Prostate gland (tissue), 2 donors: ENCODE data around the gene IQSEC3. TPM values are rescaled to one million over a fixed set of nuclear protein-coding genes. Genes with fewer than 3 reads are reported as not detected.

Source experiments
- DNase-seq: peaks from one replicate; pipeline ENCODE4 v3.0.0-alpha.2; 2019; ENCODE audit warnings: low spot score
- H3K27ac ChIP-seq, 2 donors: fragments of 200-600 bp; sonication (generic); 2 replicates each; pipeline ENCODE4 v1.5.1; 2017 to 2019
- H3K27me3 ChIP-seq: fragments of 200-600 bp; sonication (generic); replicated peaks from 2 replicates; pipeline ENCODE4 v1.5.1; 2019; ENCODE audit not compliant: insufficient read depth
- H3K36me3 ChIP-seq, 2 donors: fragments of 200-600 bp; sonication (generic); 1 replicate in 1 of 2; 2 replicates in 1 of 2; pipeline versions ENCODE4 v1.5.1 to v1.8.1; 2017 to 2019
- H3K4me1 ChIP-seq: fragments of 200-600 bp; sonication (generic); replicated peaks from 2 replicates; pipeline ENCODE4 v1.5.1; 2019
- H3K4me3 ChIP-seq, 2 donors: fragments of 200-600 bp; sonication (generic); 2 replicates each; pipeline ENCODE4 v1.5.1; 2017 to 2019
- H3K9me3 ChIP-seq: fragments of 200-600 bp; sonication (generic); 2 replicates; pipeline ENCODE4 v1.5.1; 2017
- CTCF ChIP-seq, 4 experiments: fragments of 200-600 bp in 2 of 4; fragments of 450-650 bp in 2 of 4; sonication (generic) in 2 of 4; IDR thresholded peaks; 1 replicate in 3 of 4; 2 replicates in 1 of 4; pipeline ENCODE4 v1.5.1; 2016 to 2019; ENCODE audit warnings: antibody characterized with exemption in 4 of 4, mild to moderate bottlenecking in 2 of 4, moderate library complexity in 2 of 4
- POLR2A ChIP-seq: fragments of 450-650 bp; IDR thresholded peaks from one replicate; pipeline ENCODE4 v1.6.1; 2016; ENCODE audit warnings: antibody characterized with exemption, mild to moderate bottlenecking
- POLR2AphosphoS5 ChIP-seq: sonication (generic); formaldehyde crosslinking; IDR thresholded peaks from one replicate; pipeline ENCODE4 v1.6.1; 2017; ENCODE audit warnings: antibody characterized with exemption
- WGBS: methylation state at CpG from one replicate; pipeline ENCODE4 v1.1.5; 2018; 5-methylcytosine and 5-hydroxymethylcytosine counted together
- intact Hi-C: fragments of 100-400 bp; cut with DNase I; formaldehyde crosslinking; loops from one replicate; pipeline ENCODE4 v1.14.2; 2022
- total RNA-seq, 2 donors: library from RNA; depleted of rRNA; stranded (reverse); fragments of >200 nt; gene quantifications; one replicate each; pipeline ENCODE4 v1.1.0, GENCODE V29; 2016

The IQSEC3 gene
- total RNA-seq, 2 donors from 2014 or later: 0.14 to 2.6 TPM

GRCh38 chr12:189622-189962, 123.0 kb downstream of the IQSEC3 start:
- TF ChIP-seq POLR2A (no peak), CTCF (IDR thresholded peaks at IDR 0.05) (no peak), POLR2AphosphoS5 (no peak)
- no peaks in the 10 kb centered on the region for H3K27me3 ChIP-seq
- H3K36me3 ChIP-seq: no peaks in the 10 kb centered on the region
- H3K4me1 ChIP-seq: peaks cover 8% of the 10 kb centered on the region
- WGBS: 76% methylated on average over 6 of the region's 6 CpGs
- no peak overlapping the region for H3K4me3 ChIP-seq
- intact Hi-C loops: no loop called here
- no peak overlapping the region for H3K27ac ChIP-seq
- no peaks in the 10 kb centered on the region for H3K9me3 ChIP-seq
- no peak for DNase-seq

GRCh38 chr12:190881-191280, 124.3 kb downstream of the IQSEC3 start:
- H3K27ac ChIP-seq: no peak overlapping the region
- no peaks in the 10 kb centered on the region for H3K9me3 ChIP-seq
- H3K4me3 ChIP-seq: no peak overlapping the region
- peaks cover 8% of the 10 kb centered on the region for H3K4me1 ChIP-seq
- TF ChIP-seq POLR2A (no peak), CTCF (IDR thresholded peaks at IDR 0.05) (no peak), POLR2AphosphoS5 (no peak)
- WGBS: 94% methylated on average over 8 of the region's 8 CpGs
- no peak for DNase-seq
- no peaks in the 10 kb centered on the region for H3K36me3 ChIP-seq
- intact Hi-C loops: no loop called here
- H3K27me3 ChIP-seq: no peaks in the 10 kb centered on the region

GRCh38 chr12:191541-191940, 125.0 kb downstream of the IQSEC3 start:
- H3K36me3 ChIP-seq: no peaks in the 10 kb centered on the region
- no peak overlapping the region for H3K4me3 ChIP-seq
- TF ChIP-seq POLR2A (no peak), CTCF (IDR thresholded peaks at IDR 0.05) (no peak), POLR2AphosphoS5 (no peak)
- H3K27me3 ChIP-seq: no peaks in the 10 kb centered on the region
- no peak for DNase-seq
- H3K4me1 ChIP-seq: peaks cover 8% of the 10 kb centered on the region
- intact Hi-C loops: no loop called here
- H3K9me3 ChIP-seq: no peaks in the 10 kb centered on the region
- 90% methylated on average over 3 of the region's 3 CpGs for WGBS
- H3K27ac ChIP-seq: no peak overlapping the region

GRCh38 chr12:193261-193660, 126.7 kb downstream of the IQSEC3 start:
- H3K4me3 ChIP-seq: no peak overlapping the region
- no peaks in the 10 kb centered on the region for H3K36me3 ChIP-seq
- TF ChIP-seq POLR2A (no peak), POLR2AphosphoS5 (no peak), CTCF (IDR thresholded peaks at IDR 0.05) (no peak)
- WGBS: 55% methylated on average over 10 of the region's 10 CpGs
- no peaks in the 10 kb centered on the region for H3K9me3 ChIP-seq
- H3K27me3 ChIP-seq: no peaks in the 10 kb centered on the region
- H3K27ac ChIP-seq: no peak overlapping the region
- H3K4me1 ChIP-seq: peaks cover 8% of the 10 kb centered on the region
- intact Hi-C loops: no loop called here
- DNase-seq: no peak

GRCh38 chr12:194276-194675, 127.7 kb downstream of the IQSEC3 start:
- 83% methylated on average over 7 of the region's 7 CpGs for WGBS
- TF ChIP-seq CTCF (IDR thresholded peaks at IDR 0.05) (no peak), POLR2A (no peak), POLR2AphosphoS5 (no peak)
- DNase-seq: no peak
- Histone ChIP-seq H3K9me3 (no peaks in the 10 kb centered on the region), H3K4me1 (peaks cover 3% of the 10 kb centered on the region), H3K27me3 (no peaks in the 10 kb centered on the region), H3K36me3 (no peaks in the 10 kb centered on the region), H3K4me3 (no peak overlapping the region), H3K27ac (no peak overlapping the region)
- intact Hi-C loops: no loop called here
